K562 (cell line): ENCODE measurements around the gene NFATC2. TPM values are rescaled to one million over a fixed set of nuclear protein-coding genes. Genes with fewer than 3 reads are reported as not detected.

Experiments
- ATAC-seq: fragments of 200-7000 bp; cut with Tn5 transposase; 3 replicates; pipeline ENCODE4 v1.9.1; 2020; ENCODE audit warnings: moderate library complexity
- BruUV-seq: library from RNA; stranded (reverse); fragments of 400-500 nt; replicated peaks from 2 replicates; lab custom pipeline; 2021; lab: Mats Ljungman, UMichigan
- CTCF ChIA-PET: fragments of 300-600 bp; formaldehyde crosslinking; extraction: SDS; loops from one replicate; lab custom pipeline; 2021; ENCODE audit warnings: low intra/inter-chr PET ratio; lab: Yijun Ruan, JAX
- POLR2A ChIA-PET: fragments of 300-600, 350-650 bp; sonication (Branson Sonifier 250); formaldehyde crosslinking; extraction: SDS; loops from one replicate; lab custom pipeline; 2021; ENCODE audit warnings: antibody characterized with exemption, inconsistent platforms; lab: Yijun Ruan, JAX
- DNase-seq, 4 experiments: peaks; one replicate each; pipeline versions ENCODE4 v3.0.0 to v3.0.0-alpha.2; 2011 to 2018; ENCODE audit warnings: low spot score in 3 of 4, mixed read lengths in 3 of 4; ENCODE audit errors: extremely low read depth in 1 of 4
- FAIRE-seq: peaks from 2 replicates; lab custom pipeline; 2011; peaks lifted over from hg19 to GRCh38; lab: Jason Lieb, UNC
- H2AFZ ChIP-seq: 2 replicates; pipeline ENCODE4 v1.6.0; 2011; ENCODE audit warnings: low read depth, low read length, control low read depth, inconsistent platforms
- H3K27ac ChIP-seq: fragments of 200-600 bp; 3 replicates; pipeline ENCODE4 v1.8.0; 2011; ENCODE audit warnings: low read depth, mild to moderate bottlenecking, control low read depth, inconsistent platforms, low read length, moderate library complexity, mixed read lengths; ENCODE audit errors: extremely low read depth
- H3K27me3 ChIP-seq, 2 experiments: fragments of 300-600 bp in 1 of 2; 2 replicates in 1 of 2; 3 replicates in 1 of 2; pipeline versions ENCODE4 v1.6.0 to v1.8.0; 2011; ENCODE audit warnings: inconsistent platforms in 2 of 2, low read length in 2 of 2, mild to moderate bottlenecking in 1 of 2, mixed read lengths in 1 of 2, moderate library complexity in 1 of 2; ENCODE audit not compliant: control insufficient read depth in 2 of 2, insufficient read depth in 2 of 2
- H3K36me3 ChIP-seq: fragments of 300-600 bp; 3 replicates; pipeline ENCODE4 v1.8.0; 2011; ENCODE audit warnings: mild to moderate bottlenecking, low read length, inconsistent platforms; ENCODE audit not compliant: control insufficient read depth, insufficient read depth
- H3K4me1 ChIP-seq, 2 experiments: fragments of 200-600 bp in 1 of 2; replicated peaks in 1 of 2; 2 replicates in 1 of 2; 3 replicates in 1 of 2; pipeline versions ENCODE4 v1.5.1 to v1.8.0; 2011; ENCODE audit warnings: inconsistent platforms in 2 of 2, low read length in 2 of 2, mild to moderate bottlenecking in 1 of 2, mixed read lengths in 1 of 2, moderate library complexity in 1 of 2; ENCODE audit not compliant: control insufficient read depth in 2 of 2, insufficient read depth in 2 of 2
- H3K4me2 ChIP-seq: 2 replicates; pipeline ENCODE4 v1.6.1; 2011; ENCODE audit warnings: low read length, control low read depth, inconsistent platforms, mixed read lengths; ENCODE audit not compliant: insufficient read depth
- H3K4me3 ChIP-seq: fragments of 200-600 bp; sonication (generic), shearing (Covaris generic); 2 replicates; pipeline ENCODE4 v1.5.1; 2016; ENCODE audit warnings: control low read depth, inconsistent platforms
- H3K79me2 ChIP-seq: fragments of 200-600 bp; 3 replicates; pipeline ENCODE4 v1.8.0; 2011; ENCODE audit warnings: low read length, inconsistent platforms; ENCODE audit not compliant: control insufficient read depth, insufficient read depth
- H3K9ac ChIP-seq, 2 experiments: 2 replicates each; pipeline versions ENCODE4 v1.6.0 to v1.6.1; 2011; ENCODE audit warnings: low read depth in 2 of 2, low read length in 2 of 2, control low read depth in 1 of 2, inconsistent platforms in 1 of 2, mild to moderate bottlenecking in 1 of 2, mixed read lengths in 1 of 2; ENCODE audit not compliant: insufficient read depth in 1 of 2
- H3K9me1 ChIP-seq: one replicate; pipeline ENCODE4 v1.6.0; 2011; ENCODE audit warnings: inconsistent platforms, mild to moderate bottlenecking, low read length, moderate library complexity; ENCODE audit not compliant: control insufficient read depth, insufficient read depth
- H3K9me3 ChIP-seq: replicated peaks from 2 replicates; pipeline ENCODE4 v1.5.1; 2011; ENCODE audit warnings: low read depth, low read length, inconsistent platforms; ENCODE audit not compliant: control insufficient read depth, insufficient read depth
- H4K20me1 ChIP-seq: replicated peaks from 2 replicates; pipeline ENCODE4 v1.6.1; 2011; ENCODE audit warnings: low read length, inconsistent platforms, mixed read lengths; ENCODE audit not compliant: control insufficient read depth, insufficient read depth
- MCM3 ChIP-seq: fragments of 450-650 bp; IDR thresholded peaks from 2 replicates; pipeline ENCODE4 v1.6.1; 2016
- WGBS: fragments of 100-300 bp; shearing (Covaris generic); methylation state at CpG from one replicate; pipeline ENCODE4 v1.1.6; 2016; ENCODE audit warnings: low coverage, mixed read lengths; ENCODE audit not compliant: insufficient coverage; ENCODE audit errors: missing lambda C conversion rate; 5-methylcytosine and 5-hydroxymethylcytosine counted together
- in situ Hi-C: fragments of 300-500 bp; cut with MboI; formaldehyde crosslinking; loops from 4 replicates; pipeline ENCODE4 v1.15.0; 2018; ENCODE audit warnings: inconsistent platforms, mixed read lengths
- intact Hi-C: fragments of 100-400 bp; cut with micrococcal nuclease; formaldehyde crosslinking; loops from 2 replicates; pipeline ENCODE4 v1.14.2; 2022
- polyA plus RNA-seq, 8 experiments: library from polyadenylated mRNA; depleted of rRNA in 4 of 8; stranded (reverse) in 5 of 8; unstranded in 3 of 8; fragments of >200 nt; fragmentation: Nextera tagmentation in 2 of 8; fragmentation: Illumina TruSeq in 1 of 8; extraction: Ambion mirVana in 2 of 8; extraction: Trizol in 1 of 8; gene quantifications; 2 replicates each; pipeline versions ENCODE4 v1.2.1 to v1.2.3, GENCODE V29; 2011 to 2014; ENCODE audit warnings: inconsistent platforms in 1 of 8, missing spikeins in 1 of 8
- total RNA-seq, 7 experiments: library from RNA; depleted of rRNA in 6 of 7; stranded (reverse); fragments of >200 nt in 6 of 7; fragmentation: Illumina TruSeq in 2 of 7; extraction: Trizol in 2 of 7; gene quantifications; 2 replicates each; pipeline versions ENCODE4 v1.2.1 to v1.2.3, GENCODE V29; 2011 to 2021; ENCODE audit warnings: low replicate concordance in 1 of 7
- TF ChIP-seq, protein P1 (sequence below): fragments of 200-400 bp; formaldehyde crosslinking; IDR thresholded peaks from 2 replicates; pipeline ENCODE4 v1.6.1; 2017; ENCODE audit warnings: mild to moderate bottlenecking, low read depth, low read length, moderate library complexity

The NFATC2 gene
- total and polyA plus RNA-seq, 9 of the 15 experiments (the other 6 are each of a cell fraction or from before 2014, with no cell fraction given) = 1.9 to 11.2 (median 3.0) TPM

DNA sequence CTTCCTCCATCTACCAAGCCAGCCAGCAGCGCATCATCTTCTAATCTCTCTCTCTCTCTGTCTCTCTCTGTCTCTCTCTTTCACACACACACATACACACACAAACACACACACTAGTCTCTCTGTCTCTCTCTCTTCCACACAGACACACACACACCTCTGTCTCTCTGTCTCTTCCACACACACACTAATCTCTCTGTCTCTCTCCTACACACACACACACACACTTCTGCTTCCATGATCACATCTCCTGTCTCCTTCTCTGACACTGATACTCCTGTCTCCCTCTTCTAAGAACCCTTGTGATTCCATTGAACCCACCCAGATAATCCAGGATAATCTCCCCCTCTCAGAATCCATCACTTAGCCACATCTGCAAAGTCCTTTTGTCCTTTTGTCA lies 181.3 kb downstream of the NFATC2 start:
- in situ Hi-C loops (no loop called here), intact Hi-C loops (no loop called here)
- peak; percentile 63; the same call in 1 of the 2 replicates for TF ChIP-seq MCM3
- TF ChIP-seq, protein P1, sequence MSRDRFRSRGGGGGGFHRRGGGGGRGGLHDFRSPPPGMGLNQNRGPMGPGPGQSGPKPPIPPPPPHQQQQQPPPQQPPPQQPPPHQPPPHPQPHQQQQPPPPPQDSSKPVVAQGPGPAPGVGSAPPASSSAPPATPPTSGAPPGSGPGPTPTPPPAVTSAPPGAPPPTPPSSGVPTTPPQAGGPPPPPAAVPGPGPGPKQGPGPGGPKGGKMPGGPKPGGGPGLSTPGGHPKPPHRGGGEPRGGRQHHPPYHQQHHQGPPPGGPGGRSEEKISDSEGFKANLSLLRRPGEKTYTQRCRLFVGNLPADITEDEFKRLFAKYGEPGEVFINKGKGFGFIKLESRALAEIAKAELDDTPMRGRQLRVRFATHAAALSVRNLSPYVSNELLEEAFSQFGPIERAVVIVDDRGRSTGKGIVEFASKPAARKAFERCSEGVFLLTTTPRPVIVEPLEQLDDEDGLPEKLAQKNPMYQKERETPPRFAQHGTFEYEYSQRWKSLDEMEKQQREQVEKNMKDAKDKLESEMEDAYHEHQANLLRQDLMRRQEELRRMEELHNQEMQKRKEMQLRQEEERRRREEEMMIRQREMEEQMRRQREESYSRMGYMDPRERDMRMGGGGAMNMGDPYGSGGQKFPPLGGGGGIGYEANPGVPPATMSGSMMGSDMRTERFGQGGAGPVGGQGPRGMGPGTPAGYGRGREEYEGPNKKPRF = no peak
- DNase-seq (no peak), FAIRE-seq (no peak), ATAC-seq (no peak)
- no TSS peak for BruUV-seq
- Histone ChIP-seq H3K36me3 (no peaks in the 10 kb centered on the region), H3K9me3 (no peaks in the 10 kb centered on the region), H4K20me1 (no peaks in the 10 kb centered on the region), H3K9ac (no peak overlapping the region), H3K4me2 (no peak overlapping the region), H3K27me3 (peaks cover 5 to 22% of the 10 kb centered on the region in 2 experiments; a peak in 4 of 5 replicates), H3K4me3 (no peak overlapping the region), H3K79me2 (no peaks in the 10 kb centered on the region), H3K27ac (no peak overlapping the region), H3K4me1 (peaks cover 0 to 5% of the 10 kb centered on the region in 2 experiments; a peak in 1 of 5 replicates), H2AFZ (no peak overlapping the region), H3K9me1 (peaks cover 4% of the 10 kb centered on the region)
- POLR2A ChIA-PET = no interaction called here
- CTCF ChIA-PET = no interaction called here
- WGBS = no CpG with 5 or more reads among the region's 1 CpG
